HepG2 (cell line): Measurements from ENCODE around the gene NEDD4L. TPM values are rescaled to one million over a fixed set of nuclear protein-coding genes. Genes with fewer than 3 reads are reported as not detected.

Experiments used
- CBFB ChIP-seq: sonication (generic); formaldehyde crosslinking; IDR thresholded peaks from 2 replicates; pipeline ENCODE4 v1.4.0; 2020; ENCODE audit warnings: missing genetic modification reagents
- CHD4 ChIP-seq: fragments of 200-600 bp; sonication (generic); IDR thresholded peaks from 2 replicates; pipeline ENCODE4 v1.7.0; 2017; ENCODE audit warnings: mild to moderate bottlenecking, low read length, borderline replicate concordance
- HDAC2 ChIP-seq: sonication (generic); formaldehyde crosslinking; IDR thresholded peaks from 2 replicates; pipeline ENCODE4 v1.4.0; 2020; ENCODE audit warnings: missing genetic modification reagents
- HIVEP1 ChIP-seq: sonication (generic); formaldehyde crosslinking; IDR thresholded peaks from 2 replicates; pipeline ENCODE4 v1.4.0; 2020; ENCODE audit warnings: mild to moderate bottlenecking, missing genetic modification reagents
- ISX ChIP-seq: sonication (generic); formaldehyde crosslinking; conservative IDR thresholded peaks from 2 replicates; pipeline ENCODE4 v1.5.0; 2020; ENCODE audit warnings: missing genetic modification reagents
- JUND ChIP-seq: sonication (generic); formaldehyde crosslinking; IDR thresholded peaks from 2 replicates; pipeline ENCODE4 v1.8.0; 2022; ENCODE audit warnings: mild to moderate bottlenecking, missing genetic modification reagents
- KLF9 ChIP-seq: IDR thresholded peaks from 2 replicates; pipeline ENCODE4 v1.6.1; 2016; ENCODE audit warnings: low read depth
- RNF2 ChIP-seq: fragments of 450-650 bp; conservative IDR thresholded peaks from 2 replicates; pipeline ENCODE4 v1.6.1; 2016; ENCODE audit warnings: low read depth
- SNAPC2 ChIP-seq: sonication (generic); formaldehyde crosslinking; IDR thresholded peaks from 2 replicates; pipeline ENCODE4 v1.8.1; 2022; ENCODE audit warnings: mild to moderate bottlenecking, missing genetic modification reagents
- SP1 ChIP-seq, 2 experiments: fragments of 450-650 bp in 1 of 2; sonication (generic) in 1 of 2; formaldehyde crosslinking in 1 of 2; IDR thresholded peaks; 2 replicates each; pipeline versions ENCODE4 v1.4.0 to v1.6.1; 2016 to 2020; ENCODE audit warnings: missing genetic modification reagents in 1 of 2
- SRY ChIP-seq: sonication (generic); formaldehyde crosslinking; IDR thresholded peaks from 2 replicates; pipeline ENCODE4 v1.8.0; 2022; ENCODE audit warnings: mild to moderate bottlenecking, missing genetic modification reagents
- TCF12 ChIP-seq, 2 experiments: fragments of 450-650 bp in 1 of 2; sonication (generic) in 1 of 2; formaldehyde crosslinking in 1 of 2; IDR thresholded peaks; 2 replicates each; pipeline versions ENCODE4 v1.6.1 to v1.8.0; 2017 to 2022; ENCODE audit warnings: antibody characterized with exemption in 1 of 2, mild to moderate bottlenecking in 1 of 2, missing genetic modification reagents in 1 of 2, moderate library complexity in 1 of 2
- XBP1 ChIP-seq: sonication (generic); formaldehyde crosslinking; IDR thresholded peaks from 2 replicates; pipeline ENCODE4 v1.5.0; 2020; ENCODE audit warnings: missing genetic modification reagents
- ZFX ChIP-seq: sonication (generic); formaldehyde crosslinking; IDR thresholded peaks from 2 replicates; pipeline ENCODE4 v1.4.0; 2020; ENCODE audit warnings: mild to moderate bottlenecking, low read depth, missing genetic modification reagents, moderate library complexity
- ZNF333 ChIP-seq: sonication (generic); formaldehyde crosslinking; IDR thresholded peaks from 2 replicates; pipeline ENCODE4 v1.4.0; 2020; ENCODE audit warnings: mild to moderate bottlenecking, missing genetic modification reagents, borderline replicate concordance
- ZNF350 ChIP-seq: sonication (generic); formaldehyde crosslinking; IDR thresholded peaks from 2 replicates; pipeline ENCODE4 v1.4.0; 2020; ENCODE audit warnings: mild to moderate bottlenecking, low read depth, missing genetic modification reagents, borderline replicate concordance
- ZNF496 ChIP-seq: sonication (generic); formaldehyde crosslinking; IDR thresholded peaks from 2 replicates; pipeline ENCODE4 v1.8.1; 2023; ENCODE audit warnings: mild to moderate bottlenecking, moderate library complexity, missing genetic modification reagents; ENCODE audit not compliant: insufficient replicate concordance
- ZNF501 ChIP-seq: sonication (generic); formaldehyde crosslinking; IDR thresholded peaks from 2 replicates; pipeline ENCODE4 v1.5.1; 2020; ENCODE audit warnings: mild to moderate bottlenecking, moderate library complexity, missing genetic modification reagents
- ZNF619 ChIP-seq: sonication (generic); formaldehyde crosslinking; IDR thresholded peaks from 2 replicates; pipeline ENCODE4 v1.4.0; 2020; ENCODE audit warnings: mild to moderate bottlenecking, missing genetic modification reagents
- ZNF772 ChIP-seq: sonication (generic); formaldehyde crosslinking; IDR thresholded peaks from 2 replicates; pipeline ENCODE4 v1.5.0; 2020; ENCODE audit warnings: mild to moderate bottlenecking, missing genetic modification reagents
- ZNF850 ChIP-seq: sonication (generic); formaldehyde crosslinking; conservative IDR thresholded peaks from 2 replicates; pipeline ENCODE4 v1.9.0; 2021; ENCODE audit warnings: mild to moderate bottlenecking, missing genetic modification reagents
- ZSCAN20 ChIP-seq: sonication (generic); formaldehyde crosslinking; IDR thresholded peaks from 2 replicates; pipeline ENCODE4 v1.4.0; 2020; ENCODE audit warnings: missing genetic modification reagents, mild to moderate bottlenecking, borderline replicate concordance
- polyA plus RNA-seq, 8 experiments: library from polyadenylated mRNA; depleted of rRNA in 3 of 8; stranded (reverse) in 7 of 8; unstranded in 1 of 8; fragments of >200 nt; fragmentation: Illumina TruSeq in 4 of 8; extraction: Trizol in 4 of 8; gene quantifications; 2 replicates each; pipeline versions ENCODE4 v1.2.1 to v1.2.3, GENCODE V29; 2011 to 2016; ENCODE audit warnings: low read depth in 4 of 8, missing spikeins in 1 of 8, mixed read lengths in 1 of 8; ENCODE audit not compliant: insufficient read depth in 1 of 8
- total RNA-seq, 5 experiments: library from RNA; depleted of rRNA; stranded (reverse); fragments of >200 nt; fragmentation: Illumina TruSeq; extraction: Trizol; gene quantifications; 2 replicates each; pipeline ENCODE4 v1.2.3, GENCODE V29; 2016; ENCODE audit warnings: low read depth in 1 of 5
- TF ChIP-seq, protein P1 (sequence below): IDR thresholded peaks from 2 replicates; pipeline ENCODE4 v1.6.1; 2016; ENCODE audit warnings: mild to moderate bottlenecking
- TF ChIP-seq, protein P2 (sequence below): sonication (generic); formaldehyde crosslinking; IDR thresholded peaks from 2 replicates; pipeline ENCODE4 v1.4.0; 2020; ENCODE audit warnings: missing genetic modification reagents
- TF ChIP-seq, protein P3 (sequence below): IDR thresholded peaks from 2 replicates; pipeline ENCODE4 v1.6.1; 2016; ENCODE audit warnings: missing genetic modification reagents, missing compliant biosample characterization
- TF ChIP-seq, protein P4 (sequence below): IDR thresholded peaks from 2 replicates; pipeline ENCODE4 v1.6.1; 2016; ENCODE audit warnings: missing compliant biosample characterization, missing genetic modification reagents, borderline replicate concordance
- TF ChIP-seq, protein P5 (sequence below): sonication (generic); formaldehyde crosslinking; IDR thresholded peaks from 2 replicates; pipeline ENCODE4 v1.9.0; 2021; ENCODE audit warnings: missing genetic modification reagents, borderline replicate concordance

The NEDD4L gene
- total and polyA plus RNA-seq, 2 of the 13 experiments (the other 11 are each of a cell fraction or from before 2014, with no cell fraction given) = 168 to 390 TPM

DNA sequence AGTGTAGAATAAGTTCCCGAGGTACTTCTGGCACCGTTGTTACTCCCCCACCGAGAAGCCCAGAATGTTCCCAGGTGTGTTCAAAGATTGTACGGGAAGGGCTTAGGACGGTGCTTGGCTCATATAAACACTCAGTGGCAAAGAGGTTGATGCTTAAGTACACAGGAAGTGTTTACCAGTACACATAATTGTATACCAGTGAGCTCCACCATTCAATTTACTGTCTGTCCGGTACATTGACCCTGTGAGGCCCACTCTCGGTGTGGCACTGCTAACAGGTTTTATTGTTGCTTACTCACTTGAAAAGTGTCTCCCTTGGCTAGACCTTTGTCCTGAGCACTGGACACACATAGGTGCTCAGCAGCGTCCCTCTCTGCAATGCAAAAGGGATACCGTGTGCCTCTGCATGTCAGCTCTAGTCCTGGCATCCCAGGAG, 191.0 kb downstream of the NEDD4L start (continued):
- TF ChIP-seq, protein P1, sequence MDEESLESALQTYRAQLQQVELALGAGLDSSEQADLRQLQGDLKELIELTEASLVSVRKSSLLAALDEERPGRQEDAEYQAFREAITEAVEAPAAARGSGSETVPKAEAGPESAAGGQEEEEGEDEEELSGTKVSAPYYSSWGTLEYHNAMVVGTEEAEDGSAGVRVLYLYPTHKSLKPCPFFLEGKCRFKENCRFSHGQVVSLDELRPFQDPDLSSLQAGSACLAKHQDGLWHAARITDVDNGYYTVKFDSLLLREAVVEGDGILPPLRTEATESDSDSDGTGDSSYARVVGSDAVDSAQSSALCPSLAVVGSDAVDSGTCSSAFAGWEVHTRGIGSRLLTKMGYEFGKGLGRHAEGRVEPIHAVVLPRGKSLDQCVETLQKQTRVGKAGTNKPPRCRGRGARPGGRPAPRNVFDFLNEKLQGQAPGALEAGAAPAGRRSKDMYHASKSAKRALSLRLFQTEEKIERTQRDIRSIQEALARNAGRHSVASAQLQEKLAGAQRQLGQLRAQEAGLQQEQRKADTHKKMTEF (CRISPR knock-in tag) = peak; percentile 40; the same call in 1 of the 2 replicates
- TF ChIP-seq, protein P2, sequence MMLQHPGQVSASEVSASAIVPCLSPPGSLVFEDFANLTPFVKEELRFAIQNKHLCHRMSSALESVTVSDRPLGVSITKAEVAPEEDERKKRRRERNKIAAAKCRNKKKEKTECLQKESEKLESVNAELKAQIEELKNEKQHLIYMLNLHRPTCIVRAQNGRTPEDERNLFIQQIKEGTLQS (CRISPR knock-in tag) = no peak
- TF ChIP-seq ZSCAN20 (CRISPR knock-in tag) (no peak), ZNF350 (no peak), SP1 (IDR thresholded peaks at IDR 0.05) (no peak), SP1 (CRISPR knock-in tag; IDR thresholded peaks at IDR 0.05) (no peak), ZNF850 (CRISPR knock-in tag) (no peak), KLF9 (CRISPR knock-in tag) (no peak), ZNF333 (CRISPR knock-in tag) (no peak), ZFX (CRISPR knock-in tag) (no peak; the same call in 1 of the 2 replicates), XBP1 (CRISPR knock-in tag) (no peak), HDAC2 (peak; percentile 48; the same call in 1 of the 2 replicates), ISX (CRISPR knock-in tag) (no peak), ZNF496 (no peak), CHD4 (no peak), ZNF619 (no peak), CBFB (CRISPR knock-in tag) (no peak), SNAPC2 (CRISPR knock-in tag) (no peak), SRY (CRISPR knock-in tag) (no peak), TCF12 (IDR thresholded peaks at IDR 0.05) (no peak), TCF12 (CRISPR knock-in tag; IDR thresholded peaks at IDR 0.05) (no peak), HIVEP1 (CRISPR knock-in tag) (no peak), ZNF772 (CRISPR knock-in tag) (no peak), JUND (CRISPR knock-in tag) (0 out of 2 replicates have a peak, but pooled peaks have one; percentile 12), ZNF501 (CRISPR knock-in tag) (no peak), RNF2 (no peak)
- TF ChIP-seq, protein P3, sequence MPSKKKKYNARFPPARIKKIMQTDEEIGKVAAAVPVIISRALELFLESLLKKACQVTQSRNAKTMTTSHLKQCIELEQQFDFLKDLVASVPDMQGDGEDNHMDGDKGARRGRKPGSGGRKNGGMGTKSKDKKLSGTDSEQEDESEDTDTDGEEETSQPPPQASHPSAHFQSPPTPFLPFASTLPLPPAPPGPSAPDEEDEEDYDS (CRISPR knock-in tag) = no peak; the same call in 1 of the 2 replicates
- TF ChIP-seq, protein P4, sequence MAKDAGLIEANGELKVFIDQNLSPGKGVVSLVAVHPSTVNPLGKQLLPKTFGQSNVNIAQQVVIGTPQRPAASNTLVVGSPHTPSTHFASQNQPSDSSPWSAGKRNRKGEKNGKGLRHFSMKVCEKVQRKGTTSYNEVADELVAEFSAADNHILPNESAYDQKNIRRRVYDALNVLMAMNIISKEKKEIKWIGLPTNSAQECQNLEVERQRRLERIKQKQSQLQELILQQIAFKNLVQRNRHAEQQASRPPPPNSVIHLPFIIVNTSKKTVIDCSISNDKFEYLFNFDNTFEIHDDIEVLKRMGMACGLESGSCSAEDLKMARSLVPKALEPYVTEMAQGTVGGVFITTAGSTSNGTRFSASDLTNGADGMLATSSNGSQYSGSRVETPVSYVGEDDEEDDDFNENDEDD (CRISPR knock-in tag) = no peak
- TF ChIP-seq, protein P5, sequence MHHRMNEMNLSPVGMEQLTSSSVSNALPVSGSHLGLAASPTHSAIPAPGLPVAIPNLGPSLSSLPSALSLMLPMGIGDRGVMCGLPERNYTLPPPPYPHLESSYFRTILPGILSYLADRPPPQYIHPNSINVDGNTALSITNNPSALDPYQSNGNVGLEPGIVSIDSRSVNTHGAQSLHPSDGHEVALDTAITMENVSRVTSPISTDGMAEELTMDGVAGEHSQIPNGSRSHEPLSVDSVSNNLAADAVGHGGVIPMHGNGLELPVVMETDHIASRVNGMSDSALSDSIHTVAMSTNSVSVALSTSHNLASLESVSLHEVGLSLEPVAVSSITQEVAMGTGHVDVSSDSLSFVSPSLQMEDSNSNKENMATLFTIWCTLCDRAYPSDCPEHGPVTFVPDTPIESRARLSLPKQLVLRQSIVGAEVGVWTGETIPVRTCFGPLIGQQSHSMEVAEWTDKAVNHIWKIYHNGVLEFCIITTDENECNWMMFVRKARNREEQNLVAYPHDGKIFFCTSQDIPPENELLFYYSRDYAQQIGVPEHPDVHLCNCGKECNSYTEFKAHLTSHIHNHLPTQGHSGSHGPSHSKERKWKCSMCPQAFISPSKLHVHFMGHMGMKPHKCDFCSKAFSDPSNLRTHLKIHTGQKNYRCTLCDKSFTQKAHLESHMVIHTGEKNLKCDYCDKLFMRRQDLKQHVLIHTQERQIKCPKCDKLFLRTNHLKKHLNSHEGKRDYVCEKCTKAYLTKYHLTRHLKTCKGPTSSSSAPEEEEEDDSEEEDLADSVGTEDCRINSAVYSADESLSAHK (CRISPR knock-in tag) = no peak
